Measurements from ENCODE around the gene USH1C. TPM values are rescaled to one million over a fixed set of nuclear protein-coding genes. Genes with fewer than 3 reads are reported as not detected.

The USH1C gene
- polyA plus RNA-seq, 3 donors: 63.8 to 89.3 (median 78.9) TPM

- no peak for DNase-seq (ENCODE audit: extremely low read depth in 1 of 11, low read depth in 9 of 11, low spot score in 4 of 11)
Observed at GRCh38 chr11:17516551-17517150, 27.6 kb downstream of the USH1C start.

DNA sequence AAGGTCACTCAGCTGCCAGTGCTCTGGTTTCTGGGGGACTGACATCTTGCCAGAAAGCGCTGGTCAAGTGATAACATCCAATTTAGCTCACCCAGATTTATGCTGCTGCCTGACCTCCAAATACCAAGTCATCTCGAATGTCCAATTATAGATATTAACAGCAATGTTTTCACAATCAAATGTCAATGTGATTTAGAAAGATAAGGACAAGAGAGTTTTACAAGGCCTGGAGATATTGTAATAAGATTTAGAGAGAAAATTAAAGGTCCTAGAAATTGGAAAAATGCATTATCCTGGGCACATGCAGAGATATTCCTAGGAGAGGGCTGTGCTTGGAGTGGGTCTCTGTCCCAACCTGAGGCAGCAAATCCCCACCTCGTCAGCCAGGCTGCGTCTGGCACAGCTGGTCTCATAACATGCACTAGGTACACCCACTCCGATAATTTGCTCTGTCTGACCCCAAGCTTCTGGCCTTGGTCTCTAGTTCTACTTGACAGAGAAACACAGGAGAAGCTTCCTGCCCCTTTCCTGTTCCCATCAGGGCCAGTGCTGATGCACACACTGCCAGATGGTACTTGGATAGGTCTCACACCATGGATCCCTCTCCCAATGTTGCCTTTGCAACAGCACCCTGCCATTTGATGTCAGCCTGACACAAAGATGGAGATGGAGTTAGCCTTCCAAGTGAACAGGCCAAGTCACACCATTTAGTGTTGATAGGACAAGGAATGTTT lies 28.6 kb downstream of the USH1C start:
- no peak for DNase-seq (ENCODE audit: extremely low read depth in 1 of 11, low read depth in 9 of 11, low spot score in 4 of 11)

- no peak for DNase-seq (ENCODE audit: extremely low read depth in 1 of 11, low read depth in 9 of 11, low spot score in 4 of 11)
Observed at GRCh38 chr11:17514476-17514875, 29.7 kb downstream of the USH1C start.

DNA sequence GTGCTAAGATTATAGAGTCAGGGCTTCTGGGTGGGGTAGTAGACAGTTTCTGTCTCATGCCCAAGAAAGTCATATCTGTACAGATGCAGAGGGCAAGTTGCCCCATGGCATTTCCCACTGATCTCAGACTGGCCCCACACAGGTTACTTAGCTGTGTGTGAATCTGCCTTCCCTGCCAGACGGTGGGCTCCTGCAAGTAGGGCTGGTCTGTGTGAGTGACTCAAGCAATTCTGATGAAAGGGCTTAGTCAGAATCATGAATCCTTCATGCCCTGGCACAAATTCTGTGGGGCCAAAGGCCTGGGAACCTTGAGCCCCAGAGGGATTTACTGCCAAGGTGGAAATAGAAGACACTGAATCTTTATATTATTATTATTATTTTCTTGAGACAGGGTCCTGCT lies 30.4 kb downstream of the USH1C start:
- no peak for DNase-seq (ENCODE audit: extremely low read depth in 1 of 11, low read depth in 9 of 11, low spot score in 4 of 11)

DNA sequence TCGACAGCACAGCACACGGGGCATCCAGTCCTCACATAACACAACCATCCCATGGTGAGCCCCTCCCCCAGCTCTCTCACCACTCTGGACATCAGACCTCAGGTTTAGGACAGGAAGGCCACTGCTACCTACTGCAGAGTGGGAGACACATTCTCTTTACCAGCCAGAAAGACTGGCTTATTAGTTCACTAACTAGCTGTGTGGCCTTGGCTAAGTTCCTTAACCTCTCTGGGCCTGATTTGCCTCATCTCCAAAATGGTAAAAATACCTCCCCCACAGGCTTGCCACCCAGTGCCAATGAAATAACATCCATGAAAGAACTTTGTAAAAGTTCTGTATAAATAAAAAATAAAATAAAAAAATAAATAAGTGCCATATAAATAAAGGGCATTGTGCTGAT lies 32.1 kb downstream of the USH1C start:
- no peak for DNase-seq (ENCODE audit: extremely low read depth in 1 of 11, low read depth in 9 of 11, low spot score in 4 of 11)

GRCh38 chr11:17511571-17511970 lies 32.6 kb downstream of the USH1C start:
- no peak for DNase-seq (ENCODE audit: extremely low read depth in 1 of 11, low read depth in 9 of 11, low spot score in 4 of 11)

- DNase-seq (ENCODE audit: extremely low read depth in 1 of 11, low read depth in 9 of 11, low spot score in 4 of 11): no peak
Observed at GRCh38 chr11:17510507-17511206, 33.6 kb downstream of the USH1C start.

GRCh38 chr11:17508791-17509190 lies 35.4 kb downstream of the USH1C start:
- no peak for DNase-seq (ENCODE audit: extremely low read depth in 1 of 11, low read depth in 9 of 11, low spot score in 4 of 11)

DNA sequence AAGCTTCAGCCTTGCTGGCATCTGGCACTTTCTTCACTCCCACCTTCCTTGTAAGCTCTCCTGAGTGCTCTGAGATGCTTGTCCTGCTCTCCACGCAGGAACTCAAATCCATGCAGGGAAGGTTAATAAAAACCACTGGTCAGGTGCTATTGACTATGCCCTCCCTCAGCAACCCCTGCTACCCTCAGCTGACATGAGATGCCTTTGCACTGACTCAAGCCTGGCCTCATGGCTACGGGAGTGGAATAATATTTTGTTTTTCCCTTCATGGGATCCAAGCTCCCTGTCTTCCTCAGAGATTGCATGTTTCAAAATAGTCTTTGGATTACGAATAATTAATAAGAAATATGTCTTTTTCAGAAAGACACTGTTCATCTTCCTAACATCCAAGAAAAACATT lies 35.9 kb downstream of the USH1C start:
- DNase-seq (ENCODE audit: extremely low read depth in 1 of 11, low read depth in 9 of 11, low spot score in 4 of 11): no peak

DNA sequence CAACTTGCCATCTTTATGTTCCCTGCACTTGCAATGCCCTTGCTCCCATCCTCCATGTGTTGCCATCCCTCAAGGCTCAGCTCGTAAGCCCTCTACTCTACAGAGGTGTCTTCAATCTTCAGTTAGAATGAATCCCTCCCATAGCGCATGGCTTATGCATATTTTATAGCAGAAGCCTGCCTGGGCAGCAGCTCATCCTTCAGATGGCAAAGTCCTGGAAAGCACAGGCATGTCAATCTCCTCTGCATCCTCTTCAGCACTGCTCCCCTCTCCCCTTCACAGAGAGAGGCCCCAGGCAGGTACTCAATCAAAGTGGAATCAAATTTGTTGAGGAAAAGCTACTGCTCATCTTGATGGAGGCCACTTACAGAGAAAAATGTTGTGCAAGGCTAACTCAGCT lies 36.4 kb downstream of the USH1C start:
- DNase-seq (ENCODE audit: extremely low read depth in 1 of 11, low read depth in 9 of 11, low spot score in 4 of 11): no peak

DNA sequence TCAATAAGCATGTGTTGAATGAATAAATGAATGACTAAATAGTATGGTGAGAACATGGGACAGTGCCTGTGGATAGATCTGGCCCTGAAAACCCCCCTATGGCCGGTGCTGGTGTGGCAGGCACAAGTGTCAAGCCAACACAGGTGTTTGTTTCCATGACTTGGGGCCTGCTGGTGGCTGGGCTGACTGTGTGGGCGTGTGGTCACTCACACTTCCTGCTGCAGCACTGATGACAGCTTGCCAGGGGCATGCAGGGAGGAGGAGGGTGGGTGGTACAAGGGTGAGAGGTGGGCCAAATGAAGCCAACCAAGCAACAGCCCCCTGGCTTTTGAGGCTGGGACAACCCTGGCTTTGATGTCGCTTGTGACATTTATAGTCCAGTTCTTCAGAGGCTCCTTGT lies 37.3 kb downstream of the USH1C start:
- no peak for DNase-seq (ENCODE audit: extremely low read depth in 1 of 11, low read depth in 9 of 11, low spot score in 4 of 11)

DNA sequence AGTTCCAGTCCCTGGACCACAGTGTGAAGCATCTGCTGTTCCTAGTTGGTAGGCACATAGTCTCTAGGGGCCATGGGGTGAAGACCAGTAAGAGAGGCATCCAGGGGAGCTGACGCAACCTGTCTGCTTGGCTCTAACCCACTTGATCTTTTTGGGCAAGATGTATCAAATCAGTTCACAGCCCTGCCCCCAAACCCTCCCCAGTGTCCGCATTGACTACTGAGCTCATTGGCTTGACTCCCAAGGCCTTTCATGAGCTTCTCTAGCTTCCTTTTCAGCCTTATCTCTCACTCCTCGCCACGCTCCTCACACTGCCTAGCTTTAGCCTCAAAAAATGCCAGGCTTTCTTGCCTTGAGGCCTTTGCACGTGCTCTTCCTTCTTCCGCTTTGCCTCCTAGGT lies 37.9 kb downstream of the USH1C start:
- no peak for DNase-seq (ENCODE audit: extremely low read depth in 1 of 11, low read depth in 9 of 11, low spot score in 4 of 11)

DNA sequence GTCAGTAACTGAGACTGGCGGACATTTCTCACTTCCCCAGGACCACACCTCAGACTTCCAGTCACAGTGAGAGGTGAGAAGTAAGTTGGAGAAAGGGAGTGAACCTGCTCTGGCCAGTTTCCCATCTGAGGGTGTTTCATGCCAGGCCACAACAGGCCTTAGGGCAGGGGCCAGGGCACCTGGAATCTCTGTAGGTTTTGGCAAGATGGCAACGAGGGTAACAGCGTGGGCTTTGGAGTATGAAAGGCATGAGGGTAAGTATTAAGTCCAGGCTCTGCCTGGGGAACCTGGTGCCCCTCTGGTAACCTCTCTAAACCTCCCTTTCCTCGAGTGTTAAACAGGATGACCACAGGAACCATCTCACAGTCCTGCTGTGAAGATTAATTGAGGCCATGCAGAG lies 39.1 kb downstream of the USH1C start:
- DNase-seq (ENCODE audit: extremely low read depth in 1 of 11, low read depth in 9 of 11, low spot score in 4 of 11): no peak

DNA sequence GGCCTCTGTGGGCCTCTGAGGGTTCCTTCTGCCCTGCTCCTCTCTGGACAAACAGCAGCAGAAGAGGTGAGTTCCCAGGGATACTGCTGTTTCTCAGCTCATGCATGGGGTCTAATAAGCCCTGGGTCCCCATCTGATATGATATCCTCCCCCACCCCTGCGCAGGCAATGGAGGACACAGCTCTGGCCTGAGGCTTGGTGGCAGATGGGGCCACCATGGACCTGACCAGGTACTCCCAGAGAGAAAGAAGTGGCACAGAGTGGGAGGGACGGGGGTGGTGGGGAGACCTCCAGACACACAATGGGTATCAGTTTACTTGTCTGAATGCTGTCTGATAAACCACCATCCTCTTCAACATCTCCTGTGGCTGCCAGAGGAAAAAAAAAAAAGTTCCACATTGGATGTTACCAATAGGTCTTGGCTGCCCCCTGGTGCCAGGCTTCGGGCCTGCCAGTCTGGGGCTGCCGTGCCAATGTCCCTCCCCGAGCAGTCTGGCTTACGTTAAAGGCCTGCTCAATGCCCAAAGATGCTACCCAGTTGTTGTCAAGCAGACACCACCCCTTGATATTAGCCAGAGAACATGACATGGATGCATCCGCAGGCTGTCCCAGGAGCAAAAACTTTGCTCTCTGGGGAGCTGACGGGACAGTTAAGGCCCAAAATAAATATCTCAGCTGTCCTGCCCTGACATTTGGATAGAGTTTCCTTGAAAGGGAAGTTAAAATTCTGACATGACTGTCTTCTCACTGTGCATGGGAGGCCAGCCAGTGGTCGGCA lies 39.7 kb downstream of the USH1C start:
- peak in 8 of 11 donors; percentile 37 to 50 (median 44) for DNase-seq (ENCODE audit: extremely low read depth in 1 of 11, low read depth in 9 of 11, low spot score in 4 of 11)

- DNase-seq (ENCODE audit: extremely low read depth in 1 of 11, low read depth in 9 of 11, low spot score in 4 of 11): no peak
Observed at GRCh38 chr11:17502630-17503029, 41.6 kb downstream of the USH1C start.

GRCh38 chr11:17500673-17501072 lies 43.5 kb downstream of the USH1C start:
- no peak for DNase-seq (ENCODE audit: extremely low read depth in 1 of 11, low read depth in 9 of 11, low spot score in 4 of 11)

DNA sequence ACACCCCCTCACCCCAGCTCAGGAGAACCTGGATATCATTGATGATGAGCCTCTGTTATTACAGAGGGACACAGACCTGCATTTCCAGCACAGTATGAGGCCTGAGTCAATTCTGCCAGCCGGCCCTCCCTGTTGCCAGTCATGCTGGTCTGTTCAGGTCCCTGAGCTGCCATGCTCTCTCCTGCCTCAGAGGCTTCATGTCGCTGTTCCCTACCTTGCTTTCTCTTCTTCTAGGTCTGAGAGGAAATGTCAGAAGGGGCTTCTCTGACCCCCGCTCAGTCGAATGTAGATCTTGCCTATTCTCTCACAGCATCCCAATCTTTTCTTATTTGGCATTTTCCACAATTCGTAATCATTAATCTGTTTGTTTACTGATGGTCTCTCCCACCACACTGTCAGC lies 45.7 kb downstream of the USH1C start:
- DNase-seq (ENCODE audit: extremely low read depth in 1 of 11, low read depth in 9 of 11, low spot score in 4 of 11): no peak

DNA sequence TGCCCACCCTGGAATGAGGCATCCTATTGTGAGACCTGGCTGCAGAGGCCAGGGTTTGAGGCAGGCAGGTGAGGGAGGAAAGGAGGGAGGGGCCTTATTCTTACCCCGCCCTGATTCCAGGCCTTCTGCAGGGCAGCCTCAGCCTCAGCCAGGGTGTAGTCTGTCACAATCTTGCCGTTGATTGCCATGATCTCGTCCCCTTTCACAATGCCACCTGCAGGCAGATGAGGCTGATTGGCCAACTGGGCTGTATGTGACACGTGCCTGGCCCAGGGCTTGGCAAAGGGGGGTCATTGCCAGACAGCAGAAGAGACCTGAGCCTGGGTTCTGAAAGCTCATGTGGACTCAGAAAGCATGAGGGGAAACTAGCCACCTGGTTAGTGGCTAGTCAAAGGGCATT lies 46.2 kb downstream of the USH1C start:
- no peak for DNase-seq (ENCODE audit: extremely low read depth in 1 of 11, low read depth in 9 of 11, low spot score in 4 of 11)

DNA sequence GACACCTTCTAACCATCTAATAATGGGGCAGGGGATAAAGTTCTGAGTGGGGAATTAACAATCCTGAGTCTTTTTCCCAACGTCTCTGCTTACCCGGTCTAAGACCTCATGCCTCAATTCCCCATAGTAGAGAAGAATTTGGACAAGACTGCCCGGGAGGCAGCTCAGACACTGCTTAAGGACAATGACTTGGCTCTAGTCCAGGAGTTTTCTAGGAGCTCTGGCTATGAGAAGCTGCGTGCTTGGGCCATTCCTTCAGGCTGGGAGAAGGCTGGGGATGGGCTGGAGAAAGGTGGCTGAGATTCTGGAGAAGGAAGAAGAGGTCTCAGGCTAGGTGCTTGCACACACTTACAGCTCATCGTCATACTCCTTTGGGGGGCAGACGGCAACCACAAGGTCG lies 47.8 kb downstream of the USH1C start:
- DNase-seq (ENCODE audit: extremely low read depth in 1 of 11, low read depth in 9 of 11, low spot score in 4 of 11): no peak

- DNase-seq (ENCODE audit: extremely low read depth in 1 of 11, low read depth in 9 of 11, low spot score in 4 of 11): no peak
Observed at GRCh38 chr11:17494019-17494418, 50.2 kb downstream of the USH1C start.
